Activated CD4-positive, alpha-beta T cell treated with anti-CD3 and anti-CD28 coated beads, Interleukin-2, amount 10 ng/mL, durations not matched to agents 7 days and 5 days (primary cell): ENCODE results near the gene HSF4. TPM values are rescaled to one million over a fixed set of nuclear protein-coding genes. Genes with fewer than 3 reads are reported as not detected.

Source experiments
- CTCF ChIA-PET: fragments of 350-600 bp; sonication (Branson Sonifier 250); formaldehyde crosslinking; loops from one replicate; lab custom pipeline; 2021; ENCODE audit warnings: antibody characterized with exemption; lab: Charles Lee
- POLR2A ChIA-PET: fragments of 350-600 bp; sonication (Branson Sonifier 250); formaldehyde crosslinking; loops from one replicate; lab custom pipeline; 2021; ENCODE audit warnings: antibody characterized with exemption; lab: Charles Lee
- DNase-seq: peaks from one replicate; pipeline ENCODE4 v3.0.0-alpha.2; 2020
- H3K27ac Mint-ChIP-seq: one replicate; pipeline ENCODE4 v1.8.0; 2021; ENCODE audit warnings: mild to moderate bottlenecking, moderate library complexity, mixed read lengths
- H3K27me3 Mint-ChIP-seq: one replicate; pipeline ENCODE4 v1.8.0; 2021; ENCODE audit warnings: mixed read lengths
- H3K36me3 Mint-ChIP-seq: one replicate; pipeline ENCODE4 v1.8.0; 2021; ENCODE audit warnings: low read depth, mixed read lengths
- H3K4me1 Mint-ChIP-seq: one replicate; pipeline ENCODE4 v1.8.0; 2021; ENCODE audit warnings: mixed read lengths
- H3K4me3 Mint-ChIP-seq: one replicate; pipeline ENCODE4 v1.8.0; 2021; ENCODE audit warnings: mild to moderate bottlenecking, moderate library complexity, mixed read lengths
- H3K9me3 Mint-ChIP-seq: one replicate; pipeline ENCODE4 v1.8.0; 2021; ENCODE audit warnings: mixed read lengths
- total RNA-seq, 2 experiments: library from RNA; stranded (reverse); gene quantifications; one replicate each; pipeline ENCODE4 v1.2.3, GENCODE V29; 2021

Gene HSF4
- total RNA-seq, 2 experiments from 2014 or later = 49.6 to 58.1 TPM

DNA sequence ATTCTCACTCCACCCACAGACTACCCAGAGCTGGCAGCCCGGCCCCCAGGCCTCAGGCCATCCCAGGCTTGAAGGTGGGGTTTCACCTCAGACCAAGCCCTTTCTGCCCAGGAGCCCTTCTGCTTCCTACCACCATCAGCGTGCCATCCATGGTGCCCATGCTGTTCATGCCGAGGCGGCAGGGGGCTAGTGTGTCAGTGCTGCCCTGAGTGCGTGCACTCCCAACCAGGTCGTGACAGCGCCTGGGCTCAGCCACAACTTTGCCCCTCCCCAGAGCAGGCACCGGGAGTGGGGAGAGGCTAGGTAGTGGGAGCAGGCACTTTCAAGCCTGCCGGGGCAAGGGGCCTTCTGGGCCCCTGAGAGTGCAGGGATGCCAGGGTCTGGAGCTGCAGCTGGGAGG lies 22.2 kb upstream of the HSF4 start:
- POLR2A ChIA-PET = interaction anchor here (0.6 kb wide), 1 partner anchor 105 kb away, joined by 5 read pairs; no protein-coding TSS in a partner anchor
- H3K4me3 Mint-ChIP-seq = no peak overlapping the region
- H3K4me1 Mint-ChIP-seq = no peaks in the 10 kb centered on the region
- H3K27ac Mint-ChIP-seq = no peak overlapping the region
- CTCF ChIA-PET = interaction anchor here (0.5 to 3.6 kb wide), 5 partner anchors 9 to 36 kb away, joined by 3 to 11 read pairs (median 4); partner anchors contain the start of genes B3GNT9, FBXL8 and TRADD
- H3K27me3 Mint-ChIP-seq = no peaks in the 10 kb centered on the region
- H3K9me3 Mint-ChIP-seq = no peaks in the 10 kb centered on the region
- H3K36me3 Mint-ChIP-seq = peaks cover 20% of the 10 kb centered on the region
- DNase-seq = no peak

GRCh38 chr16:67144943-67145342 lies 19.6 kb upstream of the HSF4 start:
- DNase-seq = no peak
- Mint-ChIP-seq H3K27ac (no peak overlapping the region), H3K9me3 (no peaks in the 10 kb centered on the region), H3K4me3 (no peak overlapping the region), H3K27me3 (no peaks in the 10 kb centered on the region), H3K36me3 (peaks cover 32% of the 10 kb centered on the region), H3K4me1 (peaks cover 3% of the 10 kb centered on the region)
- POLR2A ChIA-PET = interaction anchor here (0.6 kb wide), 1 partner anchor 82 kb away, joined by 3 read pairs; no protein-coding TSS in a partner anchor
- CTCF ChIA-PET = interaction anchor here (0.9 to 3.2 kb wide), 4 partner anchors 8 to 127 kb away, joined by 4 to 19 read pairs (median 5); no protein-coding TSS in a partner anchor

DNA sequence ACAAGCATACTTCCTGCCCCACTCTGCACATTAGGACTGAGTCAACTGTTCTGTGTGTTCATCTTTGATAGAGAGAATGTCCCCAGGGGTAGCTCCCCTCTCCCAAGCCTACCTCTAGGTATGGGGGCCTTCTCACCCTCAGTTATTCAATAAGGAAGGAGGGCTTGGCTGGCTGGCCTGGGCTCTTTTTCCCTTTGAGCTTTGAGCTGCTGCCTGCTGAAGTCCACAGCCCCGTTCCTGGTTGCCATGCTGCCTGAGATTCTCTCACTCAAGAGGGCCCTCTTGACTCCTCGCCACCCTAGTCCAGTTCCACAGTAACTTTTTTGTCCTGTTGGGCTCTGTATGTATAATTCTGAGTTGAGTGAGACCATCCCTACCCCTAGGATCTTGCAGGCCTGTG lies 18.8 kb upstream of the HSF4 start:
- H3K27ac Mint-ChIP-seq = no peak overlapping the region
- no peak for DNase-seq
- peaks cover 32% of the 10 kb centered on the region for H3K36me3 Mint-ChIP-seq
- H3K4me1 Mint-ChIP-seq = peaks cover 3% of the 10 kb centered on the region
- CTCF ChIA-PET = interaction anchor here (0.9 to 3.2 kb wide), 3 partner anchors 9 to 128 kb away, joined by 4 to 19 read pairs (median 6); no protein-coding TSS in a partner anchor
- H3K9me3 Mint-ChIP-seq = no peaks in the 10 kb centered on the region
- no peak overlapping the region for H3K4me3 Mint-ChIP-seq
- no peaks in the 10 kb centered on the region for H3K27me3 Mint-ChIP-seq
- POLR2A ChIA-PET = no interaction called here

DNA sequence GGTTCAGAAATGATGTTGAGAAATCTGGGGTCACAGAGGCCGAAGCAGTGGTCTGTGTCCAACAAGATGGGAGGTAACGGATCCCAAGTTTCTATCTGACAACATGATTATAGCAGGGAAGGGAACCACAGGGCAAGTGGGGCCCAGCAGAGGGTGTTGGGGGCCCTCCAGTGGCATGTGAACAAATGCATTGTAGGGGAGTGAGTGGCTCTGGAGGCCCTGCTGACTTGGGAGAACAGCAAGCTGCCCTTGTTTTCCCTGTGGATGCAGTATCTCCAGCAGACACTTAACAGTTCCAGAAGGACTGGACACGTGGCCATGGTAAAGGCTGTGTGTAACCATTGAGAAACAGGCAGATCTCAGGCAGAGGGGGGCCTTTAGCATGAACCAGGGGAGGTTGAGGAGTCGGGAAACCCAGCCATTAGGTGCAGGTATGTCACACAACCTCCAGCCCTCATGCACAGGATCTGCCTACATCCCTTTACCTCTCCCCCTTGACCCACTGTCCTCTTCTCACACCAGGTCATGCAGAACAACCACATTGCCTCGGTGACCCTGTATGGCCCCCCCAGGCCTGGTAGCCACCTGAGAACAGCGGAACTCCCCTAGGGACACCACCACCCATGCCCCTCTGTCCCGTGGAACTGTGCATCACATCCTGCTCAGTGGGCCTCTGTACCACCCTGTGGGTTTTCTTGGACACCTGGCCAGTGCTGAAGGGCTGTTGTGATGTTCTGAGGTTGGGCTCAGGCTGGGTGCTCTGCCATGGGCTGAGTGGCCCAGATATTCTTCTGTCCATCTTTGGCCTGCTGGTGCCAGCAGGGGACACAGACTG lies 17.8 kb upstream of the HSF4 start:
- Mint-ChIP-seq H3K4me1 (peaks cover 12% of the 10 kb centered on the region), H3K4me3 (no peak overlapping the region), H3K36me3 (peaks cover 29% of the 10 kb centered on the region), H3K9me3 (no peaks in the 10 kb centered on the region), H3K27ac (no peak overlapping the region), H3K27me3 (peaks cover 1% of the 10 kb centered on the region)
- POLR2A ChIA-PET = no interaction called here
- no peak for DNase-seq
- CTCF ChIA-PET = interaction anchor here (1.8 to 3.2 kb wide), 2 partner anchors 8 to 129 kb away, joined by 6 to 19 read pairs; no protein-coding TSS in a partner anchor

DNA sequence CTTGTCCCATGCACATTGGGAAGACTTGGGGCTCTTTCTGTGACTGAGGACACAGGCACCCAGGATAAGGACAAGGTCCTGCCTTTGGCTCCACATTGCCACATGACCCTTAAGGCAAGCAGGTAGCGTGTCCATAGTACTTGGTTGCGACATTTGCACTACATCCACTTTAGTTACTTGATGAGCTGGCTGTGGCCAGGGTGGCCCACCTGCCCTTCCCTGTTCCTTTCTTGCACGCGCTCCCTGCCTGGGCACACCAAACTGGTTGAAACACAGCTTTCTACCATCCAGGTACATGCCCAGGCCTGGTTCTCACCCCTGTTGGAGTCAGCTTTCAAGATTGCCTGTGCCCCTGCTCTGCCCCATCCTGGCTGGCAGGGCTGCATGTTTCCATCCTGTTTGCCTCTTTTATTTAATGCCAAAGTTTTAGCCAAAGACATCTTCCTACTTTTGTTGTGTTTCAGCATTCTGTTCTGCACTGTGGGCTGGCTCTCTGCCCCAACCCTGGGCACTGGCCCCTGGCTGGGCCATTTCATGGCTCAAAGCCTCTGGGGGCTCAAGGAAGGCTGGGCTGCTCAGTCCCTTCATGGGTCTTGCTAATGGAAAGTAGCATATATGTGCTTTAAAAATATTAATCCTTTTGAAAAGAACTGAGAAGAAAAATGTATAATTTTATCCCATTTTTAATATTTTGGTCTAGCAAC lies 17.0 kb upstream of the HSF4 start:
- H3K27me3 Mint-ChIP-seq = peaks cover 1% of the 10 kb centered on the region
- no peak overlapping the region for H3K4me3 Mint-ChIP-seq
- ChIA-PET POLR2A (no interaction called here), CTCF (no interaction called here)
- H3K27ac Mint-ChIP-seq = peak overlapping the region; percentile 50
- H3K4me1 Mint-ChIP-seq = peaks cover 17% of the 10 kb centered on the region
- H3K9me3 Mint-ChIP-seq = no peaks in the 10 kb centered on the region
- peaks cover 28% of the 10 kb centered on the region for H3K36me3 Mint-ChIP-seq
- DNase-seq = no peak

DNA sequence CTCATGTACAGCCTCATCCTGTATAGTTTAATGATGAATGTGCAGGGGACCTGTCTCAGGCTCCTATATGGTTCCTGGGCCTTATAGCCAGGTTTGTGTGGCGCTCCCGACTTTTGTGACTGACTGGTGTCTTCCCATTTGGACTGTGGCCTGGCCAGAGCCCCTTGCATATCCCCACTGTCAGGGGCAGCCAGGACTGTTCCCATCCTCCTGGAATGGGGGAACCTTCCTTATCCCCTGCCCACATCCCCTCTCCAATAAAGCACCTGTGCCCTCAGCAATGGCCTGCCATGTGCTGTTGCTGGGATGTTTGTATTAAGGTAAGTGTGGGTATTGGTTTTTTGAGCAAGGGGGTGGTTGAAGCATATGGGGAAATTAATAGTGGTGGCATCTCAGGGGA lies 16.3 kb upstream of the HSF4 start:
- CTCF ChIA-PET = no interaction called here

DNA sequence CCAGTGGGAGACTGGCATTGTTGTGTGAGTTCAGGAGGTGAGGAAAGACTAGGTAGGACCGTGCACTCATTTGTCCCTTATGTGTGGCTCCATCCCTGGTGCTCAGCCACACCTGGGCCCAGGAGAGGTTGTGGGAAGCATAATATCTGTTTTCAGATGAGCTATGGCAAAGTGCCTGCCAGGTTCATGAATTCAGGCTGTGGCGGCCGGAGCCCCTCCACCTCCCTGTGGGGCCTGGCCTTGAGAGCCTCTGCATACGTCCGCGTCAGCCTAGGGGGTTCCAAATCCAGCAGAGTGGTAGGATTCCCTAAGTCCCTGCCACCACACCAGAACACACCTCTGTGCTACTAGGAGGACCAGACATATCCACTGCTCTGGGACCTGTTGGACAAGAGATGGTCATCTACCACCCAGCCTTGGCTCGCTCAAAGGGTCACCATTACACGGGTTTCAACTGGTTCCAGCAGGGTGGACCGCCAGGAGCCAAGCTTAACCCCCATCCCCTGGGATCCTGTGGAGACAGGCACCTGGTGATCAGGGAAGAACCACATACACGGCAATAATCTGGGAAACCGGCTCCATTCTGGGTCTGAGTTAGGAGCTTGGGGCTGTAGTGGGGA lies 15.8 kb upstream of the HSF4 start:
- Mint-ChIP-seq H3K4me3 (peak overlapping the region; percentile 43), H3K9me3 (no peaks in the 10 kb centered on the region), H3K36me3 (peaks cover 27% of the 10 kb centered on the region), H3K27me3 (peaks cover 1% of the 10 kb centered on the region), H3K4me1 (peaks cover 27% of the 10 kb centered on the region), H3K27ac (no peak overlapping the region)
- POLR2A ChIA-PET = no interaction called here
- no peak for DNase-seq
- CTCF ChIA-PET = interaction anchor here (0.7 to 1.4 kb wide), 4 partner anchors 9 to 298 kb away, joined by 3 to 5 read pairs (median 4); no protein-coding TSS in a partner anchor

More for the DNA sequence above, 16.3 kb upstream of the HSF4 start:
- Mint-ChIP-seq H3K9me3 (no peaks in the 10 kb centered on the region), H3K4me1 (peaks cover 24% of the 10 kb centered on the region), H3K4me3 (no peak overlapping the region), H3K27me3 (peaks cover 1% of the 10 kb centered on the region), H3K27ac (no peak overlapping the region), H3K36me3 (peaks cover 28% of the 10 kb centered on the region)
- POLR2A ChIA-PET = no interaction called here
- DNase-seq = no peak

DNA sequence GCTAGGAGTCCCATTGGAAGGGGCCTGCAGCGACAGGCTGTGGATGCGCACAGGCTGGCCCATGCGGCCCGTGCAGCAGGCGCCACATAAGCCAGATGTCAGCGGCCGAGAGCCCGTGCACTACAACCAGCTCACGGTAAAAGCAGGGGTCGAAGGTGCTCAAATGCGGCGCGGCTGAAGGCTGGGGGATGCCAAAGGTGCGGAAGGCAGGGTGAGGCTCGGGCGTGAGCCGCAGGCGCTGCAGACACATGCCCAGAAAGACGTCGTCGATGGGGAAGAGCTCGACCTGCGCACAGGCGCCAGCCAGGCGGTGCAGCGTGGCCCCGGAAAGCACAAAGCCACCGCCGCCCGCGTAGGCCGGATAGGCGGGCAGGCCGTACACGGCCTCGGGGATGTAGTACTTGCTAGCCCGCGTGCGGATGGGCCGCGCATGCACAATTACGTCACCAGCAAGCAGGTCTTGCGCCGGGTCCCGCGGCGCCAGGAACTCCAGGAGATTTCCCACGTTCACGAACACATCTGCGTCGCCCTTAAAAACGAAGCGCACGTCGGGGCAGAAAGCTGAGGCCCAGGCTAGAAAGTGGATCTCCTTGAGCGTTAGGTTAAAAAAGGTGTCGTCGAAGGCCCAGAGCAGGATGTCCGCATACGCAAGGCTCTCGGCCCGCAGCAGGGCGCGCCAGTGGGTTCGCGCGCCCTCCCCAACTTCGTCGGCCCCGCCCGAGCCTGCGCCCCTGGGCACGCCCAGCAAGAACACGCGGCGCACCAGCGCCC lies 15.1 kb upstream of the HSF4 start:
- H3K4me3 Mint-ChIP-seq = peak overlapping the region; percentile 43
- no peak overlapping the region for H3K27ac Mint-ChIP-seq
- no peak for DNase-seq
- H3K27me3 Mint-ChIP-seq = peaks cover 1% of the 10 kb centered on the region
- CTCF ChIA-PET = interaction anchor here (0.7 to 1.4 kb wide), 4 partner anchors 10 to 298 kb away, joined by 3 to 5 read pairs (median 4); no protein-coding TSS in a partner anchor
- H3K36me3 Mint-ChIP-seq = peaks cover 32% of the 10 kb centered on the region
- H3K9me3 Mint-ChIP-seq = no peaks in the 10 kb centered on the region
- H3K4me1 Mint-ChIP-seq = peaks cover 33% of the 10 kb centered on the region
- POLR2A ChIA-PET = no interaction called here

DNA sequence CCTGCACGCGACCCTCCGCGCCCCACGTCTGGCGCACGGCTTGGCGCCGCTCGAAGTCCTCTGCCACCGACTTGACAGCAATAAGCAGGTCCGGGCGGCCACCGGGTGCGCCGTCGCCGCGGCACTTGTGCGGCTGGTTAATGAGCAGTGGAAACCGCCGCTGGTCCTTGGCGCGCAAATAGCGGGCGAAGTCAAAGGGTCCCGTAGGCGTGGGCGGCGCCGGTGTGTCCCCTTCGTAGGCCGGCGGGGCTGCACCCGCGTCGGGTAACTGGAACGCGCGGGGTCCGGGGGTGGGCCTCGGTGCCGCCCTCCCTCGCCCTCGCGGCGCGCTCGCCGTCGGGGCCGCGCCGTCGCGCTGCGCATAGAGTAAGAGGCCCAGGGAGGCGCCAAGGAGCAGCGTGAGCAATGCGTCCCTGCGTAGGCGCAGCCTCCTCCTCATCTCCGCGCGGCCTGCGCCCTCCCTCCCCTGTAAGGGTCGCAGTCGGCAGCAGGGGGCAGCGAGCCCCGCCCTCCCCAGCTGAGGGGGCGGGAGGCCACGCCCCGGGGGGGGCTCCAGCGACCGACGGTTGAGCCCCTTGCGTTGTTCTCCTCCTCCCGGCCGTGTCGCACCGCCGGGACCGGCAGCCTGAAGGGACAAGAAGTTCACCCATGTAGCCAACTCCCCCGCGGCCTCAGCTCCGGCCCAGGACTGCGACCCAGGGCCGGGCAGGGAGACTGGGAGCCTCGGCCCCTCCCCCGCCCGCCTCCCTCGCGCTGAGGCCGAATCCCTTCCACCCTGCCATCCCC lies 14.3 kb upstream of the HSF4 start:
- Mint-ChIP-seq H3K4me3 (peak overlapping the region; percentile 68), H3K4me1 (peaks cover 35% of the 10 kb centered on the region), H3K9me3 (no peaks in the 10 kb centered on the region), H3K36me3 (peaks cover 33% of the 10 kb centered on the region), H3K27ac (no peak overlapping the region), H3K27me3 (peaks cover 1% of the 10 kb centered on the region)
- DNase-seq = peak; percentile 46
- ChIA-PET CTCF (interaction anchor here (0.6 to 6.0 kb wide), 7 partner anchors 9 to 134 kb away, joined by 3 to 129 read pairs (median 4); partner anchors contain the start of genes FBXL8 and TRADD), POLR2A (interaction anchor here (0.7 kb wide), 1 partner anchor 133 kb away, joined by 3 read pairs; no protein-coding TSS in a partner anchor)

DNA sequence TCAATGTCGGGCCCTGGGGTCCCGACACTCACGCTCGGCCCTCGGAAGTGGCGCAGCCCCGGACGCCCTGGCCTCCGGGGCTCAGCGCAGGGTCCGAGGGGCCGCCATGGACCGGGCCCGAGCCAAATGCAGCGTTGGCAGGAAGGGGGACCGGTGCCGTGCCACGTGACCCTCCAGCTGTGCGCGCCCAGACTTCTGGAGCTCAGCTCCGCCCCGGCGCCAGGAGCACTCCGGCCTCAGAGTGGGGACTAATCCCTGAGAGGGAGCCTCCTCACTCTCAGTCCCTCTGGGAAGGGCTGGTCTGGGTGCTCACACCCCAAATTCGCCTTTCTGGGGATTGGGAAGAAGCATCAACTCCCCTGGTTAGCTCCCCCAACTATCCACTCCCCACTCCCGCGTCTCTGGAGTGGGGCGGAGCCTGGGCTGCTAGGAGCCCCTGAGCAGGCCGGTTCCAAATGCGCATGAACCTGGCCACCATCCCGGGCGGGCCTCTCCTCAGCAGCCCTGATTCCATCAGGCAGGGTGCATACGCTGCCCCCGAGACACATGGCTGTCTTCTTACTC lies 13.6 kb upstream of the HSF4 start, which contains the start of gene B3GNT9:
Gene B3GNT9, minus strand, starts transcription at position 166 of the 564 bp plus-strand sequence. CDS start 513 bp downstream, outside the sequence.
- peak; percentile 41 for DNase-seq
- Mint-ChIP-seq H3K4me1 (peaks cover 39% of the 10 kb centered on the region), H3K36me3 (peaks cover 33% of the 10 kb centered on the region), H3K4me3 (peak within 1 kb of the TSS; percentile 68), H3K27ac (peak within 1 kb of the TSS; percentile 74), H3K27me3 (peaks cover 1% of the 10 kb centered on the region), H3K9me3 (no peaks in the 10 kb centered on the region)
- ChIA-PET POLR2A (interaction anchor here (0.7 kb wide), 1 partner anchor 134 kb away, joined by 3 read pairs; no protein-coding TSS in a partner anchor), CTCF (interaction anchor here (0.8 to 6.0 kb wide), 7 partner anchors 9 to 192 kb away, joined by 3 to 129 read pairs (median 5); partner anchors contain the start of genes FBXL8 and TRADD)
